Heart left ventricle (tissue), 13 donors: Measurements from ENCODE around the gene CPLANE2.

ENCODE experiments used
- POLR2A ChIP-seq, 2 donors: fragments of 450-650 bp; IDR thresholded peaks; one replicate each; pipeline ENCODE4 v1.6.1; 2017; ENCODE audit warnings: antibody characterized with exemption in 2 of 2, mild to moderate bottlenecking in 2 of 2, moderate library complexity in 2 of 2
- TF ChIP-seq, protein P1 (sequence below), 12 donors: fragments of 200-600 bp; sonication (generic) in 4 of 12; IDR thresholded peaks; one replicate each; pipeline versions ENCODE4 v1.5.0 to v1.8.0; 2018 to 2022; ENCODE audit warnings: antibody characterized with exemption in 12 of 12, mild to moderate bottlenecking in 5 of 12
- donor health status: ischemic (EF 13 %, LVEDD 7.1; RV severe dilation, severe dysfunction).
- donor health status: DM: no; HTN: yes; CAD: no.
- donor health status: DM: no; HTN: no; CAD: no.
- donor health status: ischemic (EF 25% LVEDD 6.9; RV normal size, moderate dysfunction).
- donor health status: ischemic (EF 25% LVEDD 5.7; RV mildly dilated, moderate dysfunction).
- donor health status: ischemic (EF 35%, LVEDD 5.7; RV mildly dilated, moderate dysfunction).
- donor health status: nonischemic (EF 11% LVEDD 7.7; RV severe dilation, severe dysfunction).
- donor health status: DM: yes; HTN: yes; CAD: no.
- donor health status: PGD.
- donor health status: ischemic (EF 29% LVEDD 5.4; RV normal size, mild dysfunction).
- donor health status: nonischemic (EF 23%, LVEDD 6.1; RV moderate dilation, normal function).

DNA sequence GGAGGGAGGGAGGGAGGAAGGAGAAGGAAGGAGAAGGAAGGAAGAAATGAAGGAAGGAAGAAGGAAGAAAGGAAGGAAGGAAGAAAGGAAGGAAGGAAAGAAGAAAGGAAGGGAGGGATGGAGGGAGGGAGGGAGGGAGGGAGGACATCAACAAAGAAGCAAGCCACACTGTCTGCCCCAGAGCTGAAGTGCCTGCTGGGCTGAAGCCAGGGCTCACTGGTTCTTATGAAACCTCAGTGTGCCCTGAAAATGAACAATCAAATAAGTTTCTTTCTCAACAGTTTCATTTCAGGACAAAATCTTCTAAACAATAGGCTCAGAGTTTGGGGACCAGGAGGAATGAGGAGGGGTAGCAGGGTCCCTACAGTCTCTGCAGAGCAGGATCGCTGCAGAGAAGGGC is 45.7 kb downstream of the CPLANE2 start:
- TF ChIP-seq, protein P1, sequence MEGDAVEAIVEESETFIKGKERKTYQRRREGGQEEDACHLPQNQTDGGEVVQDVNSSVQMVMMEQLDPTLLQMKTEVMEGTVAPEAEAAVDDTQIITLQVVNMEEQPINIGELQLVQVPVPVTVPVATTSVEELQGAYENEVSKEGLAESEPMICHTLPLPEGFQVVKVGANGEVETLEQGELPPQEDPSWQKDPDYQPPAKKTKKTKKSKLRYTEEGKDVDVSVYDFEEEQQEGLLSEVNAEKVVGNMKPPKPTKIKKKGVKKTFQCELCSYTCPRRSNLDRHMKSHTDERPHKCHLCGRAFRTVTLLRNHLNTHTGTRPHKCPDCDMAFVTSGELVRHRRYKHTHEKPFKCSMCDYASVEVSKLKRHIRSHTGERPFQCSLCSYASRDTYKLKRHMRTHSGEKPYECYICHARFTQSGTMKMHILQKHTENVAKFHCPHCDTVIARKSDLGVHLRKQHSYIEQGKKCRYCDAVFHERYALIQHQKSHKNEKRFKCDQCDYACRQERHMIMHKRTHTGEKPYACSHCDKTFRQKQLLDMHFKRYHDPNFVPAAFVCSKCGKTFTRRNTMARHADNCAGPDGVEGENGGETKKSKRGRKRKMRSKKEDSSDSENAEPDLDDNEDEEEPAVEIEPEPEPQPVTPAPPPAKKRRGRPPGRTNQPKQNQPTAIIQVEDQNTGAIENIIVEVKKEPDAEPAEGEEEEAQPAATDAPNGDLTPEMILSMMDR (IDR thresholded peaks at IDR 0.05), result no peak
- no peak for TF ChIP-seq POLR2A (IDR thresholded peaks at IDR 0.05)
